GM12892 (cell line): ENCODE results near the gene CCL11.

Experiments
- POLR2A ChIP-seq: IDR thresholded peaks from 2 replicates; pipeline ENCODE4 v1.6.1; 2011; ENCODE audit warnings: low read depth, low read length, control low read depth
- POLR2AphosphoS5 ChIP-seq: IDR thresholded peaks from 2 replicates; pipeline ENCODE4 v1.6.1; 2011; ENCODE audit warnings: low read depth, low read length, control low read depth
- TAF1 ChIP-seq: IDR thresholded peaks from 2 replicates; pipeline ENCODE4 v1.6.1; 2011; ENCODE audit warnings: low read depth, mild to moderate bottlenecking, control low read depth, low read length, borderline replicate concordance

DNA sequence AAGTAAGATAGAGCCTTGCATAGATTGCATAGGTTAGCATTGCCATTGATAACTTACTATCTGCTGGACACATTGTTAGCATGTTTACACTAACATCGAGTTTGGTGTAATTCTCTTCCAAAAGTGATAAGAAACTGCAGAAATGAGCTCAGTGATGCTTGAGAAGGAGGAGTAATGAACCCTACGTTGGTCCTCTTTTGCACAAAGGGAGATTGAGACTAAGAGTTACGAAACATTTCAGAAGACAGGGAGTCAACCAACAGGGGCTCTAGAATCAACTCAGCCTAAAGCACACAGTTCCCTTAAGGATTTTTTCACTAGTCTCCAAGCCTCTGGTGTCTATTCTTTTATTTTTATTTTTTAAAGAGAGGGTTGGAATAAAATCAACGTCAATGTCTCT is 8.7 kb upstream of the CCL11 start:
- TF ChIP-seq POLR2A, result no peak
- no peak for TF ChIP-seq POLR2AphosphoS5
- no peak for TF ChIP-seq TAF1
